Neuronal stem cell (in vitro differentiated cells): ENCODE data around the gene THAP2.

Experiments
- DNase-seq: peaks from one replicate; pipeline ENCODE4 v3.0.0-alpha.2; 2013; ENCODE audit warnings: low spot score
- H2AFZ ChIP-seq: one replicate; pipeline ENCODE4 v1.6.1; 2013; ENCODE audit warnings: mild to moderate bottlenecking, low read length, inconsistent platforms
- H2AK5ac ChIP-seq: 2 replicates; pipeline ENCODE4 v1.6.1; 2013; ENCODE audit warnings: low read depth, mild to moderate bottlenecking, inconsistent platforms, low read length, moderate library complexity, mixed read lengths
- H2BK120ac ChIP-seq: 2 replicates; pipeline ENCODE4 v1.6.1; 2013; ENCODE audit warnings: low read depth, mild to moderate bottlenecking, inconsistent platforms, low read length, moderate library complexity, mixed read lengths
- H2BK12ac ChIP-seq: one replicate; pipeline ENCODE4 v1.6.1; 2013; ENCODE audit warnings: low read length, inconsistent platforms
- H2BK15ac ChIP-seq: 2 replicates; pipeline ENCODE4 v1.6.1; 2013; ENCODE audit warnings: mild to moderate bottlenecking, low read length, inconsistent platforms, mixed read lengths
- H2BK5ac ChIP-seq: one replicate; pipeline ENCODE4 v1.6.1; 2013; ENCODE audit warnings: inconsistent platforms, mild to moderate bottlenecking, low read length, moderate library complexity
- H3K14ac ChIP-seq: one replicate; pipeline ENCODE4 v1.6.1; 2013; ENCODE audit warnings: low read length, inconsistent platforms
- H3K18ac ChIP-seq: 2 replicates; pipeline ENCODE4 v1.6.1; 2013; ENCODE audit warnings: low read length, inconsistent platforms
- H3K23ac ChIP-seq: 2 replicates; pipeline ENCODE4 v1.6.1; 2013; ENCODE audit warnings: low read depth, mild to moderate bottlenecking, mixed read lengths, low read length, inconsistent platforms; ENCODE audit not compliant: poor library complexity
- H3K27ac ChIP-seq: replicated peaks from 3 replicates; pipeline ENCODE4 v1.5.1; 2013; ENCODE audit warnings: low read length, inconsistent platforms
- H3K27me3 ChIP-seq, 3 experiments: 2 replicates each; pipeline ENCODE4 v1.6.1; 2013; ENCODE audit warnings: low read length in 3 of 3, mild to moderate bottlenecking in 2 of 3, inconsistent platforms in 1 of 3, low read depth in 1 of 3, mixed read lengths in 1 of 3, moderate library complexity in 1 of 3; ENCODE audit not compliant: control insufficient read depth in 3 of 3, insufficient read depth in 3 of 3
- H3K36me3 ChIP-seq, 2 donors: replicated peaks in 1 of 2; 2 replicates each; pipeline ENCODE4 v1.6.1; 2013; ENCODE audit warnings: low read length in 2 of 2; ENCODE audit not compliant: control insufficient read depth in 2 of 2, insufficient read depth in 2 of 2
- H3K4ac ChIP-seq: 2 replicates; pipeline ENCODE4 v1.6.1; 2013; ENCODE audit warnings: inconsistent platforms, mild to moderate bottlenecking, low read length, moderate library complexity
- H3K4me1 ChIP-seq, 2 donors: 1 replicate in 1 of 2; 2 replicates in 1 of 2; pipeline ENCODE4 v1.6.1; 2013; ENCODE audit warnings: low read length in 2 of 2, low read depth in 1 of 2; ENCODE audit not compliant: control insufficient read depth in 2 of 2, insufficient read depth in 1 of 2
- H3K4me2 ChIP-seq: one replicate; pipeline ENCODE4 v1.6.1; 2013; ENCODE audit warnings: mild to moderate bottlenecking, low read length, inconsistent platforms; ENCODE audit not compliant: insufficient read depth, poor library complexity, severe bottlenecking
- H3K4me3 ChIP-seq, 2 donors: 2 replicates each; pipeline ENCODE4 v1.5.1; 2013; ENCODE audit warnings: low read length in 2 of 2, mild to moderate bottlenecking in 2 of 2, inconsistent platforms in 1 of 2, moderate library complexity in 1 of 2
- H3K79me1 ChIP-seq: one replicate; pipeline ENCODE4 v1.6.1; 2013; ENCODE audit warnings: low read depth, mild to moderate bottlenecking, inconsistent platforms, low read length, moderate library complexity
- H3K9ac ChIP-seq: one replicate; pipeline ENCODE4 v1.6.1; 2013; ENCODE audit warnings: mild to moderate bottlenecking, low read depth, low read length, inconsistent platforms; ENCODE audit not compliant: poor library complexity
- H3K9me3 ChIP-seq, 2 donors: replicated peaks in 1 of 2; 2 replicates each; pipeline versions ENCODE3 to v1.6.1; 2013; ENCODE audit warnings: low read length in 2 of 2, mild to moderate bottlenecking in 2 of 2, inconsistent platforms in 1 of 2, low read depth in 1 of 2, mixed read lengths in 1 of 2, moderate library complexity in 1 of 2; ENCODE audit not compliant: control insufficient read depth in 2 of 2, insufficient read depth in 1 of 2
- H4K8ac ChIP-seq: one replicate; pipeline ENCODE4 v1.6.1; 2013; ENCODE audit warnings: low read depth, mild to moderate bottlenecking, inconsistent platforms, low read length, moderate library complexity
- H4K91ac ChIP-seq: one replicate; pipeline ENCODE4 v1.6.1; 2013; ENCODE audit warnings: low read length, low read depth, mild to moderate bottlenecking, inconsistent platforms; ENCODE audit not compliant: poor library complexity
- WGBS, 2 donors: extraction: QIAGEN DNeasy Blood & Tissue Kit; methylation state at CpG; one replicate each; pipeline ENCODE4 v1.1.7; 2013; ENCODE audit warnings: missing lambda C conversion rate in 2 of 2, mixed read lengths in 1 of 2; ENCODE audit not compliant: insufficient read length in 2 of 2, insufficient replicate concordance in 1 of 2; ENCODE audit errors: extremely low coverage in 2 of 2; 5-methylcytosine and 5-hydroxymethylcytosine counted together

The THAP2 gene

GRCh38 chr12:71664411-71665089, 449 bp downstream of the THAP2 start:
- H3K4me3 ChIP-seq, result peak overlapping the region; percentile 86 to 88
- no peaks in the 10 kb centered on the region for H3K27me3 ChIP-seq
- H3K9ac ChIP-seq, result peak overlapping the region; percentile 85
- no peak overlapping the region for H2BK12ac ChIP-seq
- H3K9me3 ChIP-seq, result no peaks in the 10 kb centered on the region
- peak overlapping the region; percentile 84 for H3K4ac ChIP-seq
- no peak overlapping the region for H2BK15ac ChIP-seq
- H4K8ac ChIP-seq, result no peak overlapping the region
- DNase-seq, result no peak
- no peak overlapping the region for H3K23ac ChIP-seq
- H2AFZ ChIP-seq, result peak overlapping the region; percentile 93
- peak overlapping the region; percentile 35 for H3K4me2 ChIP-seq
- peaks cover 0 to 2% of the 10 kb centered on the region in 2 donors for H3K4me1 ChIP-seq
- WGBS, 2 donors, result no CpG with 5 or more reads among the region's 20 CpGs
- no peak overlapping the region for H2BK120ac ChIP-seq
- peak overlapping the region; percentile 69 for H2BK5ac ChIP-seq
- no peak overlapping the region for H4K91ac ChIP-seq
- H3K27ac ChIP-seq, result peak overlapping the region; percentile 95
- peaks cover 3% of the 10 kb centered on the region for H3K79me1 ChIP-seq
- no peak overlapping the region for H3K14ac ChIP-seq
- peaks cover 0 to 35% of the 10 kb centered on the region in 2 donors for H3K36me3 ChIP-seq
- H3K18ac ChIP-seq, result peak overlapping the region; percentile 94
- no peak overlapping the region for H2AK5ac ChIP-seq

GRCh38 chr12:71665090-71665463, 976 bp downstream of the THAP2 start:
- peak overlapping the region in 1 of 2 donors; percentile 88 for H3K4me3 ChIP-seq
- H3K9me3 ChIP-seq, result no peaks in the 10 kb centered on the region
- H3K23ac ChIP-seq, result no peak overlapping the region
- H3K36me3 ChIP-seq, result peaks cover 0 to 29% of the 10 kb centered on the region in 2 donors
- H2BK15ac ChIP-seq, result no peak overlapping the region
- H3K27me3 ChIP-seq, result no peaks in the 10 kb centered on the region
- H3K18ac ChIP-seq, result no peak overlapping the region
- no CpG with 5 or more reads among the region's 4 CpGs for WGBS, 2 donors
- H4K8ac ChIP-seq, result no peak overlapping the region
- H2BK120ac ChIP-seq, result no peak overlapping the region
- H2AFZ ChIP-seq, result peak overlapping the region; percentile 93
- H2BK5ac ChIP-seq, result no peak overlapping the region
- no peak overlapping the region for H3K4ac ChIP-seq
- peaks cover 0 to 2% of the 10 kb centered on the region in 2 donors for H3K4me1 ChIP-seq
- DNase-seq, result no peak
- no peak overlapping the region for H3K9ac ChIP-seq
- no peak overlapping the region for H3K14ac ChIP-seq
- H3K4me2 ChIP-seq, result no peak overlapping the region
- no peak overlapping the region for H2AK5ac ChIP-seq
- H3K27ac ChIP-seq, result no peak overlapping the region
- H4K91ac ChIP-seq, result no peak overlapping the region
- peaks cover 3% of the 10 kb centered on the region for H3K79me1 ChIP-seq
- H2BK12ac ChIP-seq, result no peak overlapping the region

GRCh38 chr12:71666259-71666658, 2.2 kb downstream of the THAP2 start:
- no peak overlapping the region for H3K18ac ChIP-seq
- H3K4me1 ChIP-seq, result peaks cover 0 to 2% of the 10 kb centered on the region in 2 donors
- H3K36me3 ChIP-seq, result peaks cover 0 to 22% of the 10 kb centered on the region in 2 donors
- H3K27me3 ChIP-seq, result no peaks in the 10 kb centered on the region
- no peak overlapping the region for H3K4ac ChIP-seq
- no peak overlapping the region for H3K14ac ChIP-seq
- H2BK120ac ChIP-seq, result no peak overlapping the region
- H2AK5ac ChIP-seq, result no peak overlapping the region
- no peak overlapping the region for H2BK12ac ChIP-seq
- H2AFZ ChIP-seq, result no peak overlapping the region
- H4K91ac ChIP-seq, result no peak overlapping the region
- H3K79me1 ChIP-seq, result peaks cover 3% of the 10 kb centered on the region
- WGBS, 2 donors, result no CpG with 5 or more reads among the region's 5 CpGs
- H3K4me3 ChIP-seq, result no peak overlapping the region
- no peak overlapping the region for H3K4me2 ChIP-seq
- no peak overlapping the region for H3K27ac ChIP-seq
- no peak overlapping the region for H4K8ac ChIP-seq
- no peaks in the 10 kb centered on the region for H3K9me3 ChIP-seq
- H2BK15ac ChIP-seq, result no peak overlapping the region
- DNase-seq, result no peak
- no peak overlapping the region for H3K23ac ChIP-seq
- H2BK5ac ChIP-seq, result no peak overlapping the region
- no peak overlapping the region for H3K9ac ChIP-seq

GRCh38 chr12:71671311-71671710, 7.2 kb downstream of the THAP2 start:
- no peak overlapping the region for H3K4me2 ChIP-seq
- no peak overlapping the region for H2BK120ac ChIP-seq
- no peak overlapping the region for H3K4ac ChIP-seq
- no peak overlapping the region for H2BK12ac ChIP-seq
- DNase-seq, result no peak
- peaks cover 0 to 4% of the 10 kb centered on the region in 2 donors for H3K4me1 ChIP-seq
- H2AK5ac ChIP-seq, result no peak overlapping the region
- H3K23ac ChIP-seq, result no peak overlapping the region
- no peak overlapping the region for H3K27ac ChIP-seq
- no peaks in the 10 kb centered on the region for H3K27me3 ChIP-seq
- H4K8ac ChIP-seq, result no peak overlapping the region
- H2BK15ac ChIP-seq, result no peak overlapping the region
- no peak overlapping the region for H2BK5ac ChIP-seq
- no peak overlapping the region for H3K14ac ChIP-seq
- H4K91ac ChIP-seq, result no peak overlapping the region
- H3K4me3 ChIP-seq, result no peak overlapping the region
- H2AFZ ChIP-seq, result no peak overlapping the region
- no peak overlapping the region for H3K18ac ChIP-seq
- H3K9ac ChIP-seq, result no peak overlapping the region
- no peaks in the 10 kb centered on the region for H3K9me3 ChIP-seq
- H3K36me3 ChIP-seq, result peaks cover 0 to 12% of the 10 kb centered on the region in 2 donors
- H3K79me1 ChIP-seq, result no peaks in the 10 kb centered on the region
